ENCODE results near the gene GPC6.

- TF ChIP-seq CTCF (IDR thresholded peaks at IDR 0.05; ENCODE audit: low read length) = no peak
- TF ChIP-seq EZH2 (optimal IDR thresholded peaks at IDR 0.05; ENCODE audit: low read depth, low read length) = no peak
- no peak for TF ChIP-seq EZH2phosphoT487 (IDR thresholded peaks at IDR 0.05; ENCODE audit: low read length)
Observed at GRCh38 chr13:93292366-93292765, 65.8 kb downstream of the GPC6 start.
